Smooth muscle cell (in vitro differentiated cells): ENCODE results near the gene LIPF. TPM values are rescaled to one million over a fixed set of nuclear protein-coding genes. Genes with fewer than 3 reads are reported as not detected.

ENCODE experiments used
- DNase-seq: peaks from one replicate; lab custom pipeline; 2025; ENCODE audit not compliant: unreplicated experiment; lab: John Stamatoyannopoulos, UW
- H2AFZ ChIP-seq: fragments of 200-600 bp; sonication (generic); 2 replicates; pipeline ENCODE4 v1.6.0; 2016; ENCODE audit warnings: antibody characterized with exemption, low read depth, mild to moderate bottlenecking
- H3F3A ChIP-seq: fragments of 200-600 bp; sonication (generic); 2 replicates; pipeline ENCODE4 v1.6.0; 2017; ENCODE audit warnings: antibody characterized with exemption, low read depth
- H3K27ac ChIP-seq: fragments of 200-600 bp; sonication (generic); 2 replicates; pipeline ENCODE4 v1.5.1; 2016; ENCODE audit warnings: low read depth, mild to moderate bottlenecking
- H3K27me3 ChIP-seq: fragments of 200-600 bp; sonication (generic); 2 replicates; pipeline ENCODE4 v1.6.1; 2016; ENCODE audit warnings: low read depth, mild to moderate bottlenecking
- H3K36me3 ChIP-seq: fragments of 200-600 bp; sonication (generic); 2 replicates; pipeline ENCODE4 v1.5.1; 2016; ENCODE audit warnings: low read depth
- H3K4me1 ChIP-seq: fragments of 200-600 bp; sonication (generic); 2 replicates; pipeline ENCODE4 v1.5.1; 2016; ENCODE audit warnings: low read depth
- H3K4me2 ChIP-seq: fragments of 200-600 bp; sonication (generic); 2 replicates; pipeline ENCODE4 v1.6.0; 2016; ENCODE audit warnings: mild to moderate bottlenecking
- H3K4me3 ChIP-seq: fragments of 200-600 bp; sonication (generic); 2 replicates; pipeline ENCODE4 v1.5.1; 2016; ENCODE audit warnings: mild to moderate bottlenecking
- H3K79me2 ChIP-seq: fragments of 200-600 bp; sonication (generic); 2 replicates; pipeline ENCODE4 v1.6.0; 2016; ENCODE audit warnings: low read depth, mild to moderate bottlenecking
- H3K9ac ChIP-seq: fragments of 200-600 bp; sonication (generic); 2 replicates; pipeline ENCODE4 v1.6.0; 2016; ENCODE audit warnings: low read depth
- H3K9me3 ChIP-seq: fragments of 200-600 bp; sonication (generic); replicated peaks from 2 replicates; pipeline ENCODE4 v1.5.1; 2016; ENCODE audit warnings: low read depth
- H4K20me1 ChIP-seq: fragments of 200-600 bp; sonication (generic); 2 replicates; pipeline ENCODE4 v1.6.0; 2016; ENCODE audit warnings: low read depth
- WGBS: methylation state at CpG from one replicate; pipeline ENCODE4 v1.1.7; 2016; ENCODE audit warnings: low lambda C conversion rate; 5-methylcytosine and 5-hydroxymethylcytosine counted together
- polyA plus RNA-seq: library from polyadenylated mRNA; unstranded; fragments of >200 nt; fragmentation: Nextera tagmentation; extraction: Ambion mirVana; gene quantifications from 2 replicates; pipeline ENCODE4 v1.2.1, GENCODE V29; 2016
- total RNA-seq: library from RNA; depleted of rRNA; stranded (reverse); fragments of >200 nt; gene quantifications from 2 replicates; pipeline ENCODE4 v1.2.3, GENCODE V29; 2014
- TF ChIP-seq, protein P1 (sequence below): fragments of 200-600 bp; sonication (generic); IDR thresholded peaks from 2 replicates; pipeline ENCODE4 v1.5.1; 2017; ENCODE audit warnings: borderline replicate concordance, mild to moderate bottlenecking, antibody characterized with exemption; ENCODE audit not compliant: insufficient read depth, poor library complexity, severe bottlenecking

Gene LIPF
- total and polyA plus RNA-seq, 2 experiments from 2014 or later: not detected

DNA sequence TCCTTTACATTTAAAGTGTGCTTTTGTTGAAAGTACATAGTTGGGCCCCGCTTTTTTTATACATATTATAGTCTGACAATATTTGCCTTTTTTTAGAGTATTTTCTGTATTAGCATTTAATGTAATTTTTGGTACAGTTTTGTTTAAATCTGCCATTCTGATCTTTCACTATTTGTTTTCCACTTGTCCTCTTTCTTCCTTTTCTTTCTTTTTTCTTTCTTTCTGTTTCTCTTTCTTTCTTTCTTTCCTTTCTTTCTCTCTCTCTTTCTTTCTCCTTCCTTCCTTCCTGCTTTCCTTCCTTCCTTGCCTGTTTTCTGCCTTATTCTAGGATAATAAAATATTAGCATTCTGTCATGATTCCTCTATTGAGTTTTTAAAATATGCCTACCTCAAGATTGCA is 51.3 kb downstream of the LIPF start:
- no peaks in the 10 kb centered on the region for H3K36me3 ChIP-seq
- WGBS: 100% methylated on average over 1 of the region's 1 CpG
- H3K4me2 ChIP-seq: no peak overlapping the region
- no peak overlapping the region for H3K4me3 ChIP-seq
- no peaks in the 10 kb centered on the region for H3K9me3 ChIP-seq
- TF ChIP-seq, protein P1, sequence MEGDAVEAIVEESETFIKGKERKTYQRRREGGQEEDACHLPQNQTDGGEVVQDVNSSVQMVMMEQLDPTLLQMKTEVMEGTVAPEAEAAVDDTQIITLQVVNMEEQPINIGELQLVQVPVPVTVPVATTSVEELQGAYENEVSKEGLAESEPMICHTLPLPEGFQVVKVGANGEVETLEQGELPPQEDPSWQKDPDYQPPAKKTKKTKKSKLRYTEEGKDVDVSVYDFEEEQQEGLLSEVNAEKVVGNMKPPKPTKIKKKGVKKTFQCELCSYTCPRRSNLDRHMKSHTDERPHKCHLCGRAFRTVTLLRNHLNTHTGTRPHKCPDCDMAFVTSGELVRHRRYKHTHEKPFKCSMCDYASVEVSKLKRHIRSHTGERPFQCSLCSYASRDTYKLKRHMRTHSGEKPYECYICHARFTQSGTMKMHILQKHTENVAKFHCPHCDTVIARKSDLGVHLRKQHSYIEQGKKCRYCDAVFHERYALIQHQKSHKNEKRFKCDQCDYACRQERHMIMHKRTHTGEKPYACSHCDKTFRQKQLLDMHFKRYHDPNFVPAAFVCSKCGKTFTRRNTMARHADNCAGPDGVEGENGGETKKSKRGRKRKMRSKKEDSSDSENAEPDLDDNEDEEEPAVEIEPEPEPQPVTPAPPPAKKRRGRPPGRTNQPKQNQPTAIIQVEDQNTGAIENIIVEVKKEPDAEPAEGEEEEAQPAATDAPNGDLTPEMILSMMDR: no peak
- H3K9ac ChIP-seq: no peak overlapping the region
- H3F3A ChIP-seq: no peaks in the 10 kb centered on the region
- DNase-seq: no peak
- H4K20me1 ChIP-seq: no peaks in the 10 kb centered on the region
- H3K79me2 ChIP-seq: no peaks in the 10 kb centered on the region
- H3K27me3 ChIP-seq: peaks cover 27% of the 10 kb centered on the region
- no peaks in the 10 kb centered on the region for H3K4me1 ChIP-seq
- no peak overlapping the region for H3K27ac ChIP-seq
- no peak overlapping the region for H2AFZ ChIP-seq

DNA sequence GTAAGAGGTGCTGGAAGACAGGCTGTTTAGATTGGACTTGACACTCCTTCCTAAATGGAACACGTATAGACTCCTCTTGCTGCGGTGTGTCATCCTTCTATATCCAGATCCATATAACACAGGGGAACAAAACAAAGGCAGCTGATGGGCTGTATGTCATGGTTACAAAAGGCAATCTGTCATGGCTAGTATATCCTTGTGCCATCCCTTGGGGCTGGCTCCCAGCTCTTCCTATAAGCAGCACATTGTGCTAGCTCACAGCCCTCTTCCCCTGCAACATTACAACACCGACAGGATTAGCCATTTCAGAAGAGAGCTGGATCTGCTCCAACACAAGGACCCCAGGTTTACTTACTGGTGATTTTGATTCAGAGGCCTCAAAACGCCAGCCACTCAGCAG is 57.1 kb downstream of the LIPF start:
- H3K27me3 ChIP-seq: peaks cover 48% of the 10 kb centered on the region
- H3F3A ChIP-seq: no peaks in the 10 kb centered on the region
- no peak overlapping the region for H3K4me3 ChIP-seq
- TF ChIP-seq, protein P1: no peak
- no peak for DNase-seq
- no peaks in the 10 kb centered on the region for H3K9me3 ChIP-seq
- no peak overlapping the region for H2AFZ ChIP-seq
- H3K4me1 ChIP-seq: no peaks in the 10 kb centered on the region
- WGBS: 85% methylated on average over 4 of the region's 4 CpGs
- H4K20me1 ChIP-seq: no peaks in the 10 kb centered on the region
- no peak overlapping the region for H3K27ac ChIP-seq
- H3K4me2 ChIP-seq: no peak overlapping the region
- no peaks in the 10 kb centered on the region for H3K79me2 ChIP-seq
- no peak overlapping the region for H3K9ac ChIP-seq
- no peaks in the 10 kb centered on the region for H3K36me3 ChIP-seq

DNA sequence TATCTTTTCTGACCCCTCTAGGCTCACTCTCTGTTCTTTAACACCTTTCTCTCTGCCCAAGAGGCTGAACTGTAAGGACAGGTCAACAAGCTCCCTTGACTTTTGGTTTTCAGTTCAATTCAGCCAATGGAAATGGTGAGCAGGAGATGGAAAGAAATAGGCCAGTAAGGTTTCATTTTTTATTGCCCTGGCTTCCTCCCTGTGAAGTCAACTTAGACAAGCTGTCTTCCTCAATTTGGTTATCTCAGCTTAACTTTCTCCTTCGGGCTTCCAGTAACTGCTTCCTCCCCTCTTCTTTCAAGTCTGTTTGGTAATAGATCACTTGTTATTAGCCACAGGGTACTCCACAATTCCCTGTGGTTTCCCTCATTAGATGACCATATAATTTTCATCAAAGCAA is 61.6 kb downstream of the LIPF start:
- Histone ChIP-seq H3K36me3 (no peaks in the 10 kb centered on the region), H3F3A (no peaks in the 10 kb centered on the region), H4K20me1 (no peaks in the 10 kb centered on the region), H3K79me2 (no peaks in the 10 kb centered on the region), H3K27me3 (peaks cover 50% of the 10 kb centered on the region), H3K4me3 (no peak overlapping the region), H3K4me2 (no peak overlapping the region), H3K9ac (no peak overlapping the region), H2AFZ (no peak overlapping the region), H3K4me1 (no peaks in the 10 kb centered on the region), H3K27ac (no peak overlapping the region), H3K9me3 (no peaks in the 10 kb centered on the region)
- no peak for DNase-seq
- WGBS: 24% methylated on average over 1 of the region's 1 CpG
- TF ChIP-seq, protein P1: no peak

DNA sequence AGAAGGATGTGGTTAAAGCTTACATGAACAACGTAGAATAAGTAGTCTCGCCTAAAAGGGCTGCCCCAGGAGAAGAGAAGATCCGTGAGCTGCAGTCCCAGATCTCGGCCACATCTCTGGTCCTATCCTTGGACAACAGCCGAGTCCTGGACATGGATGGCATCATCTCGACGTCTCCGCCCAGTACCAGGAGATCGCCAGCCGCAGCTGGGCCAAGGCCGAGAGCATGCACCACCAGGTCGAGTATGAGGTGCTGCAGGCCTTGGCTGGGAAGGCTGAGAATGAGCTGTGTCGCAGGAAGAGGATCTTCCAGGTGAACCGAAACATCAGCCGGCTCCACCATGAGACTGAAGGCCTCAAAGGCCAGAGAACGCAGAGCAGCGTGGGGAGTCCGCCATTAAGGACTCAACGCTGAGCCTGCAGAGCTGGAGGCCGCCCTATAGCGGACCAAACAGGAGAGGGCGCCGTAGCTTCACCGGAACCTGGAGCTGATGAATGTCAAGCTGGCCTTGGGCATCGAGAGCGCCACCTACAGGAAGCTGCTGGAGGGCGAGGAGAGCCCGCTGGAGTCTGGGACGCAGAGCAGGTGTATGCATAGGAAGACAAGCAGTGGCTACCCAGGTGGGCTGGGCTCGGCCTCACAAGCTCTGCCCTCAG is 64.0 kb downstream of the LIPF start:
- no peaks in the 10 kb centered on the region for H3K4me1 ChIP-seq
- no peak overlapping the region for H2AFZ ChIP-seq
- no peak overlapping the region for H3K4me3 ChIP-seq
- H3K27me3 ChIP-seq: peaks cover 43% of the 10 kb centered on the region
- H3K4me2 ChIP-seq: no peak overlapping the region
- TF ChIP-seq, protein P1: peak; percentile 28
- H3K9me3 ChIP-seq: no peaks in the 10 kb centered on the region
- WGBS: 64% methylated on average over 30 of the region's 30 CpGs
- no peaks in the 10 kb centered on the region for H3K79me2 ChIP-seq
- no peaks in the 10 kb centered on the region for H4K20me1 ChIP-seq
- H3K36me3 ChIP-seq: no peaks in the 10 kb centered on the region
- no peak overlapping the region for H3K9ac ChIP-seq
- H3K27ac ChIP-seq: no peak overlapping the region
- H3F3A ChIP-seq: no peaks in the 10 kb centered on the region
- DNase-seq: no peak
